GM19463 (cell line): ENCODE results near the gene ANTXR2.
"Not testable (repeated sequence)": the region's sequence is repeated elsewhere in the genome, so short reads cannot be mapped to it uniquely, and the experiment has no call there.

ENCODE experiments used
- ATAC-seq: cut with Tn5 transposase; IDR thresholded peaks from one replicate; pipeline ENCODE4 v1.9.1; 2021; ENCODE audit warnings: mild to moderate bottlenecking, moderate library complexity; ENCODE audit not compliant: unreplicated experiment

The ANTXR2 gene

GRCh38 chr4:79934660-79935059, 138.4 kb downstream of the ANTXR2 start:
- ATAC-seq: no peak

GRCh38 chr4:79927931-79928330, 145.1 kb downstream of the ANTXR2 start:
- ATAC-seq: no peak

GRCh38 chr4:79923281-79923680, 149.7 kb downstream of the ANTXR2 start:
- no peak for ATAC-seq

GRCh38 chr4:79922011-79922410, 151.0 kb downstream of the ANTXR2 start:
- ATAC-seq: no peak

GRCh38 chr4:79920163-79920853, 152.7 kb downstream of the ANTXR2 start:
- ATAC-seq: no peak

GRCh38 chr4:79918292-79918691, 154.7 kb downstream of the ANTXR2 start:
- no peak for ATAC-seq

- peak; percentile 72 for ATAC-seq
Observed at GRCh38 chr4:79917246-79917645, 155.8 kb downstream of the ANTXR2 start.

GRCh38 chr4:79915246-79915645, 157.8 kb downstream of the ANTXR2 start:
- no peak for ATAC-seq

- ATAC-seq: peak; percentile 52
Observed at GRCh38 chr4:79913581-79913980, 159.4 kb downstream of the ANTXR2 start.

- no peak for ATAC-seq
Observed at GRCh38 chr4:79907001-79907400, 166.0 kb downstream of the ANTXR2 start.

GRCh38 chr4:79906303-79906702, 166.7 kb downstream of the ANTXR2 start:
- no peak for ATAC-seq

- no peak for ATAC-seq
Observed at GRCh38 chr4:79905212-79905611, 167.8 kb downstream of the ANTXR2 start.

- no peak for ATAC-seq
Observed at GRCh38 chr4:79904331-79904730, 168.7 kb downstream of the ANTXR2 start.

GRCh38 chr4:79900182-79900581, 172.8 kb downstream of the ANTXR2 start:
- no peak for ATAC-seq

GRCh38 chr4:79899481-79899880, 173.5 kb downstream of the ANTXR2 start:
- no peak for ATAC-seq

- ATAC-seq: no peak
Observed at GRCh38 chr4:79898055-79898454, 175.0 kb downstream of the ANTXR2 start.

GRCh38 chr4:79897174-79897573, 175.9 kb downstream of the ANTXR2 start:
- ATAC-seq: no peak

- no peak for ATAC-seq
Observed at GRCh38 chr4:79893456-79893855, 179.6 kb downstream of the ANTXR2 start.

- not testable (repeated sequence) for ATAC-seq
Observed at GRCh38 chr4:79889026-79889425, 184.0 kb downstream of the ANTXR2 start.

GRCh38 chr4:79886557-79886956, 186.5 kb downstream of the ANTXR2 start:
- ATAC-seq: no peak

GRCh38 chr4:79886021-79886420, 187.0 kb downstream of the ANTXR2 start:
- ATAC-seq: no peak

- no peak for ATAC-seq
Observed at GRCh38 chr4:79883290-79883689, 189.7 kb downstream of the ANTXR2 start.

GRCh38 chr4:79882806-79883205, 190.2 kb downstream of the ANTXR2 start:
- no peak for ATAC-seq
